T-helper 1 cell treated with Interleukin-12 subunit alpha and Interleukin-12 subunit beta and Interleukin-4 antibody, amounts not matched to agents 30 μg/mL and 1 μg/mL, for 36 hours (primary cell): Measurements from ENCODE around the gene OBSL1.

Experiments used
- H3K27ac Mint-ChIP-seq: one replicate; pipeline ENCODE4 v1.8.0; 2021; ENCODE audit warnings: mild to moderate bottlenecking, mixed read lengths
- H3K27me3 Mint-ChIP-seq: one replicate; pipeline ENCODE4 v1.8.0; 2021; ENCODE audit warnings: low read depth, mixed read lengths
- H3K36me3 Mint-ChIP-seq: one replicate; pipeline ENCODE4 v1.8.0; 2021; ENCODE audit warnings: low read depth, mixed read lengths
- H3K4me1 Mint-ChIP-seq: one replicate; pipeline ENCODE4 v1.8.0; 2021; ENCODE audit warnings: low read depth, mixed read lengths
- H3K4me3 Mint-ChIP-seq: one replicate; pipeline ENCODE4 v1.8.0; 2021; ENCODE audit warnings: mild to moderate bottlenecking, moderate library complexity, mixed read lengths
- H3K9me3 Mint-ChIP-seq: one replicate; pipeline ENCODE4 v1.8.0; 2021; ENCODE audit warnings: mixed read lengths

Gene OBSL1

GRCh38 chr2:219576505-219577388 is 5.4 kb upstream of the OBSL1 start:
- H3K27me3 Mint-ChIP-seq = peaks cover 32% of the 10 kb centered on the region
- no peaks in the 10 kb centered on the region for H3K4me1 Mint-ChIP-seq
- no peaks in the 10 kb centered on the region for H3K36me3 Mint-ChIP-seq

GRCh38 chr2:219575566-219576504 is 4.5 kb upstream of the OBSL1 start:
- Mint-ChIP-seq H3K4me1 (no peaks in the 10 kb centered on the region), H3K36me3 (no peaks in the 10 kb centered on the region), H3K27ac (no peak overlapping the region), H3K4me3 (no peak overlapping the region), H3K9me3 (no peaks in the 10 kb centered on the region), H3K27me3 (peaks cover 34% of the 10 kb centered on the region)

More at GRCh38 chr2:219576505-219577388, 5.4 kb upstream of the OBSL1 start:
- Mint-ChIP-seq H3K9me3 (no peaks in the 10 kb centered on the region), H3K27ac (no peak overlapping the region), H3K4me3 (no peak overlapping the region)

GRCh38 chr2:219574484-219575311 is 3.4 kb upstream of the OBSL1 start:
- Mint-ChIP-seq H3K27me3 (peaks cover 40% of the 10 kb centered on the region), H3K9me3 (no peaks in the 10 kb centered on the region), H3K27ac (no peak overlapping the region), H3K4me3 (no peak overlapping the region), H3K36me3 (no peaks in the 10 kb centered on the region), H3K4me1 (no peaks in the 10 kb centered on the region)

GRCh38 chr2:219573166-219573565 is 1.8 kb upstream of the OBSL1 start:
- H3K4me3 Mint-ChIP-seq = no peak overlapping the region
- no peaks in the 10 kb centered on the region for H3K9me3 Mint-ChIP-seq
- no peaks in the 10 kb centered on the region for H3K4me1 Mint-ChIP-seq
- H3K27ac Mint-ChIP-seq = no peak overlapping the region
- H3K36me3 Mint-ChIP-seq = no peaks in the 10 kb centered on the region
- peaks cover 41% of the 10 kb centered on the region for H3K27me3 Mint-ChIP-seq

GRCh38 chr2:219572237-219573001 is 1.1 kb upstream of the OBSL1 start, which contains the start of gene INHA:
INHA (plus strand) TSS chr2:219572310; CDS start chr2:219572375, 65 bp downstream.
- no peaks in the 10 kb centered on the region for H3K36me3 Mint-ChIP-seq

GRCh38 chr2:219570924-219571310 is 422 bp downstream of the OBSL1 start:
- Mint-ChIP-seq H3K4me3 (no peak overlapping the region), H3K27me3 (peaks cover 43% of the 10 kb centered on the region), H3K27ac (no peak overlapping the region)

More at GRCh38 chr2:219572237-219573001, 1.1 kb upstream of the OBSL1 start, which contains the start of gene INHA:
- Mint-ChIP-seq H3K4me3 (no peak within 1 kb of the TSS), H3K9me3 (no peaks in the 10 kb centered on the region), H3K27ac (no peak within 1 kb of the TSS), H3K4me1 (no peaks in the 10 kb centered on the region), H3K27me3 (peaks cover 41% of the 10 kb centered on the region)

GRCh38 chr2:219570194-219570923 is 980 bp downstream of the OBSL1 start:
- Mint-ChIP-seq H3K27me3 (peaks cover 41% of the 10 kb centered on the region), H3K4me3 (no peak overlapping the region)

More at GRCh38 chr2:219570924-219571310, 422 bp downstream of the OBSL1 start:
- H3K36me3 Mint-ChIP-seq = no peaks in the 10 kb centered on the region
- no peaks in the 10 kb centered on the region for H3K4me1 Mint-ChIP-seq
- no peaks in the 10 kb centered on the region for H3K9me3 Mint-ChIP-seq

GRCh38 chr2:219569635-219570034 is 1.7 kb downstream of the OBSL1 start:
- H3K27me3 Mint-ChIP-seq = peaks cover 37% of the 10 kb centered on the region
- no peaks in the 10 kb centered on the region for H3K36me3 Mint-ChIP-seq
- no peak overlapping the region for H3K27ac Mint-ChIP-seq
- H3K4me1 Mint-ChIP-seq = no peaks in the 10 kb centered on the region
- no peaks in the 10 kb centered on the region for H3K9me3 Mint-ChIP-seq
- no peak overlapping the region for H3K4me3 Mint-ChIP-seq

More at GRCh38 chr2:219570194-219570923, 980 bp downstream of the OBSL1 start:
- Mint-ChIP-seq H3K4me1 (no peaks in the 10 kb centered on the region), H3K36me3 (no peaks in the 10 kb centered on the region), H3K9me3 (no peaks in the 10 kb centered on the region), H3K27ac (no peak overlapping the region)

- Mint-ChIP-seq H3K27ac (no peak overlapping the region), H3K4me3 (no peak overlapping the region), H3K36me3 (no peaks in the 10 kb centered on the region), H3K27me3 (peaks cover 37% of the 10 kb centered on the region), H3K4me1 (no peaks in the 10 kb centered on the region), H3K9me3 (no peaks in the 10 kb centered on the region)
Measured at GRCh38 chr2:219569041-219569440, 2.3 kb downstream of the OBSL1 start.

- Mint-ChIP-seq H3K4me1 (no peaks in the 10 kb centered on the region), H3K4me3 (no peak overlapping the region), H3K9me3 (no peaks in the 10 kb centered on the region), H3K27ac (no peak overlapping the region), H3K27me3 (peaks cover 29% of the 10 kb centered on the region), H3K36me3 (no peaks in the 10 kb centered on the region)
Measured at GRCh38 chr2:219567791-219568361, 3.5 kb downstream of the OBSL1 start.

GRCh38 chr2:219567131-219567530 is 4.2 kb downstream of the OBSL1 start:
- no peak overlapping the region for H3K4me3 Mint-ChIP-seq
- H3K27me3 Mint-ChIP-seq = peaks cover 24% of the 10 kb centered on the region
- H3K4me1 Mint-ChIP-seq = no peaks in the 10 kb centered on the region
- H3K27ac Mint-ChIP-seq = no peak overlapping the region
- no peaks in the 10 kb centered on the region for H3K36me3 Mint-ChIP-seq
- no peaks in the 10 kb centered on the region for H3K9me3 Mint-ChIP-seq

GRCh38 chr2:219566640-219567039 is 4.7 kb downstream of the OBSL1 start:
- H3K27ac Mint-ChIP-seq = no peak overlapping the region
- no peaks in the 10 kb centered on the region for H3K4me1 Mint-ChIP-seq
- peaks cover 19% of the 10 kb centered on the region for H3K27me3 Mint-ChIP-seq
- H3K36me3 Mint-ChIP-seq = no peaks in the 10 kb centered on the region
- H3K4me3 Mint-ChIP-seq = no peak overlapping the region
- H3K9me3 Mint-ChIP-seq = no peaks in the 10 kb centered on the region
